HepG2 (cell line): ENCODE data around the gene ASAP2. TPM values are rescaled to one million over a fixed set of nuclear protein-coding genes. Genes with fewer than 3 reads are reported as not detected.

Source experiments
- MTF1 ChIP-seq: sonication (generic); formaldehyde crosslinking; IDR thresholded peaks from 2 replicates; pipeline ENCODE4 v1.5.0; 2020; ENCODE audit warnings: missing genetic modification reagents
- PITX1 ChIP-seq: sonication (generic); formaldehyde crosslinking; IDR thresholded peaks from 2 replicates; pipeline ENCODE4 v1.5.1; 2020; ENCODE audit warnings: mild to moderate bottlenecking, missing genetic modification reagents
- RARA ChIP-seq: IDR thresholded peaks from 2 replicates; pipeline ENCODE4 v1.6.1; 2016; ENCODE audit warnings: missing genetic modification reagents, missing compliant biosample characterization
- SPEN ChIP-seq: sonication (generic); formaldehyde crosslinking; IDR thresholded peaks from 2 replicates; pipeline ENCODE4 v1.5.1; 2020; ENCODE audit warnings: low read depth, mild to moderate bottlenecking, missing genetic modification reagents
- SUZ12 ChIP-seq: fragments of 150-350 bp; IDR thresholded peaks from 2 replicates; pipeline ENCODE4 v1.6.1; 2014; ENCODE audit warnings: low read depth, low read length
- ZBTB7A ChIP-seq: sonication (generic); formaldehyde crosslinking; IDR thresholded peaks from 2 replicates; pipeline ENCODE4 v1.8.0; 2022; ENCODE audit warnings: mild to moderate bottlenecking, missing genetic modification reagents
- ZNF317 ChIP-seq: sonication (generic); formaldehyde crosslinking; IDR thresholded peaks from 2 replicates; pipeline ENCODE4 v1.5.0; 2020; ENCODE audit warnings: mild to moderate bottlenecking, missing genetic modification reagents
- ZNF552 ChIP-seq: sonication (generic); formaldehyde crosslinking; IDR thresholded peaks from 2 replicates; pipeline ENCODE4 v1.9.0; 2022; ENCODE audit warnings: missing genetic modification reagents, mild to moderate bottlenecking, borderline replicate concordance
- ZNF577 ChIP-seq: sonication (generic); formaldehyde crosslinking; IDR thresholded peaks from 2 replicates; pipeline ENCODE4 v1.4.0; 2020; ENCODE audit warnings: mild to moderate bottlenecking, low read depth, missing genetic modification reagents, borderline replicate concordance
- ZNF878 ChIP-seq: sonication (generic); formaldehyde crosslinking; IDR thresholded peaks from 2 replicates; pipeline ENCODE4 v1.8.1; 2023; ENCODE audit warnings: mild to moderate bottlenecking, missing genetic modification reagents, moderate library complexity
- ZSCAN31 ChIP-seq: sonication (generic); formaldehyde crosslinking; IDR thresholded peaks from 2 replicates; pipeline ENCODE4 v1.5.0; 2020; ENCODE audit warnings: low read depth, mild to moderate bottlenecking, missing genetic modification reagents
- polyA plus RNA-seq, 8 experiments: library from polyadenylated mRNA; depleted of rRNA in 3 of 8; stranded (reverse) in 7 of 8; unstranded in 1 of 8; fragments of >200 nt; fragmentation: Illumina TruSeq in 4 of 8; extraction: Trizol in 4 of 8; gene quantifications; 2 replicates each; pipeline versions ENCODE4 v1.2.1 to v1.2.3, GENCODE V29; 2011 to 2016; ENCODE audit warnings: low read depth in 4 of 8, missing spikeins in 1 of 8, mixed read lengths in 1 of 8; ENCODE audit not compliant: insufficient read depth in 1 of 8
- total RNA-seq, 5 experiments: library from RNA; depleted of rRNA; stranded (reverse); fragments of >200 nt; fragmentation: Illumina TruSeq; extraction: Trizol; gene quantifications; 2 replicates each; pipeline ENCODE4 v1.2.3, GENCODE V29; 2016; ENCODE audit warnings: low read depth in 1 of 5
- TF ChIP-seq, protein P1 (sequence below): sonication (generic); formaldehyde crosslinking; IDR thresholded peaks from 2 replicates; pipeline ENCODE4 v1.5.0; 2020; ENCODE audit warnings: mild to moderate bottlenecking, missing genetic modification reagents, borderline replicate concordance
- TF ChIP-seq, protein P2 (sequence below): sonication (generic); formaldehyde crosslinking; IDR thresholded peaks from 2 replicates; pipeline ENCODE4 v1.8.0; 2022; ENCODE audit warnings: missing genetic modification reagents, mild to moderate bottlenecking, borderline replicate concordance
- TF ChIP-seq, protein P3 (sequence below): sonication (generic); formaldehyde crosslinking; IDR thresholded peaks from 2 replicates; pipeline ENCODE4 v1.5.0; 2020; ENCODE audit warnings: missing genetic modification reagents

Gene ASAP2
- total and polyA plus RNA-seq, 2 of the 13 experiments (the other 11 are each of a cell fraction or from before 2014, with no cell fraction given), result 7.3 to 22.3 TPM

DNA sequence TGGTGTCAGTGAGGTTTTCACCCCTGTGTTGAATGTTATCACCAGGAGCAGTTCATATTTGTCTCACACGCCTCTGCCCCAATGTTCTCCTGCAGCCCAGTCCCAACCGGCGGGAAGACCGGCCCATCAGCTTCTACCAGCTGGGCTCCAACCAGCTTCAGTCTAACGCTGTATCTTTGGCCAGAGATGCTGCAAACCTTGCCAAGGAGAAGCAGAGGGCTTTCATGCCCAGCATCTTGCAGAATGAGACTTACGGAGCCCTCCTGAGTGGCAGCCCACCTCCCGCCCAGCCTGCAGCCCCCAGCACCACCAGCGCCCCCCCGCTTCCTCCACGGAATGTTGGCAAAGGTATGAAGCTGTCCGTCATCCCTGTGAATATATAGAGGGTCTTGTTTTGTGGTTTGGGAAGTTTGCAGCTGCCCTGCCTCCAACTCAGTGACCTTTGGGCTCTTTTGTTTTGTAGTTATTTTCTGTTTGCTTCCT, 181.6 kb downstream of the ASAP2 start (continued):
- TF ChIP-seq, protein P1, sequence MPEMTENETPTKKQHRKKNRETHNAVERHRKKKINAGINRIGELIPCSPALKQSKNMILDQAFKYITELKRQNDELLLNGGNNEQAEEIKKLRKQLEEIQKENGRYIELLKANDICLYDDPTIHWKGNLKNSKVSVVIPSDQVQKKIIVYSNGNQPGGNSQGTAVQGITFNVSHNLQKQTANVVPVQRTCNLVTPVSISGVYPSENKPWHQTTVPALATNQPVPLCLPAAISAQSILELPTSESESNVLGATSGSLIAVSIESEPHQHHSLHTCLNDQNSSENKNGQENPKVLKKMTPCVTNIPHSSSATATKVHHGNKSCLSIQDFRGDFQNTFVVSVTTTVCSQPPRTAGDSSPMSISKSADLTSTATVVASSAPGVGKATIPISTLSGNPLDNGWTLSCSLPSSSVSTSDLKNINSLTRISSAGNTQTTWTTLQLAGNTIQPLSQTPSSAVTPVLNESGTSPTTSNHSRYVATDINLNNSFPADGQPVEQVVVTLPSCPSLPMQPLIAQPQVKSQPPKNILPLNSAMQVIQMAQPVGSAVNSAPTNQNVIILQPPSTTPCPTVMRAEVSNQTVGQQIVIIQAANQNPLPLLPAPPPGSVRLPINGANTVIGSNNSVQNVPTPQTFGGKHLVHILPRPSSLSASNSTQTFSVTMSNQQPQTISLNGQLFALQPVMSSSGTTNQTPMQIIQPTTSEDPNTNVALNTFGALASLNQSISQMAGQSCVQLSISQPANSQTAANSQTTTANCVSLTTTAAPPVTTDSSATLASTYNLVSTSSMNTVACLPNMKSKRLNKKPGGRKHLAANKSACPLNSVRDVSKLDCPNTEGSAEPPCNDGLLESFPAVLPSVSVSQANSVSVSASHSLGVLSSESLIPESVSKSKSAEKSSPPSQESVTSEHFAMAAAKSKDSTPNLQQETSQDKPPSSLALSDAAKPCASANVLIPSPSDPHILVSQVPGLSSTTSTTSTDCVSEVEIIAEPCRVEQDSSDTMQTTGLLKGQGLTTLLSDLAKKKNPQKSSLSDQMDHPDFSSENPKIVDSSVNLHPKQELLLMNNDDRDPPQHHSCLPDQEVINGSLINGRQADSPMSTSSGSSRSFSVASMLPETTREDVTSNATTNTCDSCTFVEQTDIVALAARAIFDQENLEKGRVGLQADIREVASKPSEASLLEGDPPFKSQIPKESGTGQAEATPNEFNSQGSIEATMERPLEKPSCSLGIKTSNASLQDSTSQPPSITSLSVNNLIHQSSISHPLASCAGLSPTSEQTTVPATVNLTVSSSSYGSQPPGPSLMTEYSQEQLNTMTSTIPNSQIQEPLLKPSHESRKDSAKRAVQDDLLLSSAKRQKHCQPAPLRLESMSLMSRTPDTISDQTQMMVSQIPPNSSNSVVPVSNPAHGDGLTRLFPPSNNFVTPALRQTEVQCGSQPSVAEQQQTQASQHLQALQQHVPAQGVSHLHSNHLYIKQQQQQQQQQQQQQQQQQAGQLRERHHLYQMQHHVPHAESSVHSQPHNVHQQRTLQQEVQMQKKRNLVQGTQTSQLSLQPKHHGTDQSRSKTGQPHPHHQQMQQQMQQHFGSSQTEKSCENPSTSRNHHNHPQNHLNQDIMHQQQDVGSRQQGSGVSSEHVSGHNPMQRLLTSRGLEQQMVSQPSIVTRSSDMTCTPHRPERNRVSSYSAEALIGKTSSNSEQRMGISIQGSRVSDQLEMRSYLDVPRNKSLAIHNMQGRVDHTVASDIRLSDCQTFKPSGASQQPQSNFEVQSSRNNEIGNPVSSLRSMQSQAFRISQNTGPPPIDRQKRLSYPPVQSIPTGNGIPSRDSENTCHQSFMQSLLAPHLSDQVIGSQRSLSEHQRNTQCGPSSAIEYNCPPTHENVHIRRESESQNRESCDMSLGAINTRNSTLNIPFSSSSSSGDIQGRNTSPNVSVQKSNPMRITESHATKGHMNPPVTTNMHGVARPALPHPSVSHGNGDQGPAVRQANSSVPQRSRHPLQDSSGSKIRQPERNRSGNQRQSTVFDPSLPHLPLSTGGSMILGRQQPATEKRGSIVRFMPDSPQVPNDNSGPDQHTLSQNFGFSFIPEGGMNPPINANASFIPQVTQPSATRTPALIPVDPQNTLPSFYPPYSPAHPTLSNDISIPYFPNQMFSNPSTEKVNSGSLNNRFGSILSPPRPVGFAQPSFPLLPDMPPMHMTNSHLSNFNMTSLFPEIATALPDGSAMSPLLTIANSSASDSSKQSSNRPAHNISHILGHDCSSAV (CRISPR knock-in tag), result no peak
- TF ChIP-seq SPEN (no peak), ZSCAN31 (CRISPR knock-in tag) (no peak), SUZ12 (no peak), ZNF317 (no peak), MTF1 (no peak), ZBTB7A (no peak), RARA (CRISPR knock-in tag) (no peak), ZNF552 (no peak), ZNF878 (CRISPR knock-in tag) (no peak), ZNF577 (CRISPR knock-in tag) (no peak), PITX1 (CRISPR knock-in tag) (no peak)
- TF ChIP-seq, protein P2, sequence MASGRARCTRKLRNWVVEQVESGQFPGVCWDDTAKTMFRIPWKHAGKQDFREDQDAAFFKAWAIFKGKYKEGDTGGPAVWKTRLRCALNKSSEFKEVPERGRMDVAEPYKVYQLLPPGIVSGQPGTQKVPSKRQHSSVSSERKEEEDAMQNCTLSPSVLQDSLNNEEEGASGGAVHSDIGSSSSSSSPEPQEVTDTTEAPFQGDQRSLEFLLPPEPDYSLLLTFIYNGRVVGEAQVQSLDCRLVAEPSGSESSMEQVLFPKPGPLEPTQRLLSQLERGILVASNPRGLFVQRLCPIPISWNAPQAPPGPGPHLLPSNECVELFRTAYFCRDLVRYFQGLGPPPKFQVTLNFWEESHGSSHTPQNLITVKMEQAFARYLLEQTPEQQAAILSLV, result no peak
- TF ChIP-seq, protein P3, sequence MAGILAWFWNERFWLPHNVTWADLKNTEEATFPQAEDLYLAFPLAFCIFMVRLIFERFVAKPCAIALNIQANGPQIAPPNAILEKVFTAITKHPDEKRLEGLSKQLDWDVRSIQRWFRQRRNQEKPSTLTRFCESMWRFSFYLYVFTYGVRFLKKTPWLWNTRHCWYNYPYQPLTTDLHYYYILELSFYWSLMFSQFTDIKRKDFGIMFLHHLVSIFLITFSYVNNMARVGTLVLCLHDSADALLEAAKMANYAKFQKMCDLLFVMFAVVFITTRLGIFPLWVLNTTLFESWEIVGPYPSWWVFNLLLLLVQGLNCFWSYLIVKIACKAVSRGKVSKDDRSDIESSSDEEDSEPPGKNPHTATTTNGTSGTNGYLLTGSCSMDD, result no peak
